ENCODE data around the gene WDR86. TPM values are rescaled to one million over a fixed set of nuclear protein-coding genes. Genes with fewer than 3 reads are reported as not detected.

WDR86 gene
- total RNA-seq, 1 donor from 2014 or later, result 57.0 TPM

DNA sequence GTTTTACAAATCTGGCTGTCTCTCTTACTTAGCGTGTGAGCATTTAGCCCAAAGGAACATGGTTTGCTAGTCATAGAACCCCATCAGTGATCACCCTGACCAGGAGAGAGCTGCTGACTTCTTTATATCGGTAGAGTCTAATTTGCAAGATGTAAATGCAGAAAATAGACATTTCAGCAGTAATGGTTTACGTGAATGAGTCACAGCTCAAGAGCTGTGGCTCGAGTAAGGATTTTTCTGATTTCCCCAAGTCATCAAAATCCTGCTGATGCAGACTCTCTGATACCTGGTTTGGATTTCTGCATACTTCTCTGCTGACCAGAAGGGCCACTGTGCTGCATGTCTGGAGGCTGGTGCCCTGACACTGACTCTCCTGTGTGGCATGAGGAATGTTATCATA lies 42.6 kb downstream of the WDR86 start:
- H3K27ac Mint-ChIP-seq (ENCODE audit: unreplicated experiment), result no peak overlapping the region
- no peak overlapping the region for H3K4me3 Mint-ChIP-seq (ENCODE audit: unreplicated experiment)
- no peak for DNase-seq (ENCODE audit: low spot score)
- H3K36me3 Mint-ChIP-seq (ENCODE audit: low read depth, unreplicated experiment), result peaks cover 15% of the 10 kb centered on the region
- peaks cover 1% of the 10 kb centered on the region for H3K4me1 Mint-ChIP-seq (ENCODE audit: unreplicated experiment)
- no peaks in the 10 kb centered on the region for H3K9me3 Mint-ChIP-seq (ENCODE audit: unreplicated experiment)
- TF ChIP-seq CTCF (IDR thresholded peaks at IDR 0.05; ENCODE audit: unreplicated experiment), result no peak
- H3K27me3 Mint-ChIP-seq (ENCODE audit: unreplicated experiment), result peaks cover 2% of the 10 kb centered on the region

- DNase-seq (ENCODE audit: low spot score), result no peak
- Mint-ChIP-seq H3K4me1 (ENCODE audit: unreplicated experiment) (no peaks in the 10 kb centered on the region), H3K27ac (ENCODE audit: unreplicated experiment) (no peak overlapping the region), H3K4me3 (ENCODE audit: unreplicated experiment) (no peak overlapping the region), H3K36me3 (ENCODE audit: low read depth, unreplicated experiment) (peaks cover 18% of the 10 kb centered on the region), H3K27me3 (ENCODE audit: unreplicated experiment) (peaks cover 2% of the 10 kb centered on the region), H3K9me3 (ENCODE audit: unreplicated experiment) (no peaks in the 10 kb centered on the region)
- TF ChIP-seq CTCF (IDR thresholded peaks at IDR 0.05; ENCODE audit: unreplicated experiment), result no peak
Measured at GRCh38 chr7:151366880-151367222, 43.0 kb downstream of the WDR86 start.

DNA sequence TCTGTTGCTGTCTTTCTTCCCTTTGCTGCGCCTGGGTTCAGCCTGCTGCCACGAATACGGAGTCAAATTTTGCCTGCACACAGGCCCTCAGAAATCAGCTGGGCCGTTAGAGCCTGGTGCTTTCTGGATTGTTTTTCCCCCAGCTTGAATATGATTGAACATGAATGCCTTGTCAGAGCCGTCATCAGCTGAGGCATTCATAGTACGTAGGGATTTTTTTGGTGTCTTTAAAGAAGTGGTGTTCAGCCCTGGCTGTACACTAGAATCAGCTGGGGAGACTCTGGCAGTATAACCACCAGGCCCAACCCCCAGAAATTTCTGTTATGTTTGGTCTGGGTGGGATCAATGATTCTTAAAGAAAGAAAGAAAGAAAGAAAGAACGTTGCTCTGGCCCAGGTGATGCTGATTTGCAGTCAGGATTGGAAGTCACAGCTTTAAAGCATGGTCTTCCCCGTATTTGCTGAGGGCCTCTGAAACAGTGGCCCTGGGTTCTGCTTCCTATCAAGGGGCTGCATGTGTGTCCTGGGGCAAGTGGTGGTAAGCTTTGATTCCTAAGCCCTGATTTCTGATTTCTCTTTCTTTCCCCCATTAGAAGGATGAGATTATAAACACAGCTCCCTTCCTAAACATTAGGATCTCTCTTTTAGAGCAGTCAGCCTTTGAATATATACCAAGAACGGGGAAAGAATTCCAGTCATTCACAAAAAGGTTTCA lies 43.5 kb downstream of the WDR86 start:
- DNase-seq (ENCODE audit: low spot score), result no peak
- no peak overlapping the region for H3K4me3 Mint-ChIP-seq (ENCODE audit: unreplicated experiment)

GRCh38 chr7:151363182-151363581 lies 46.7 kb downstream of the WDR86 start:
- H3K9me3 Mint-ChIP-seq (ENCODE audit: unreplicated experiment), result no peaks in the 10 kb centered on the region
- no peak for DNase-seq (ENCODE audit: low spot score)
- peaks cover 24% of the 10 kb centered on the region for H3K36me3 Mint-ChIP-seq (ENCODE audit: low read depth, unreplicated experiment)
- TF ChIP-seq CTCF (IDR thresholded peaks at IDR 0.05; ENCODE audit: unreplicated experiment), result no peak
- peak overlapping the region; percentile 2 for H3K4me3 Mint-ChIP-seq (ENCODE audit: unreplicated experiment)
- H3K27me3 Mint-ChIP-seq (ENCODE audit: unreplicated experiment), result peaks cover 2% of the 10 kb centered on the region
- no peak overlapping the region for H3K27ac Mint-ChIP-seq (ENCODE audit: unreplicated experiment)
- no peaks in the 10 kb centered on the region for H3K4me1 Mint-ChIP-seq (ENCODE audit: unreplicated experiment)

More for the DNA sequence above, 43.5 kb downstream of the WDR86 start:
- TF ChIP-seq CTCF (IDR thresholded peaks at IDR 0.05; ENCODE audit: unreplicated experiment), result no peak
- Mint-ChIP-seq H3K36me3 (ENCODE audit: low read depth, unreplicated experiment) (peaks cover 18% of the 10 kb centered on the region), H3K27ac (ENCODE audit: unreplicated experiment) (no peak overlapping the region), H3K4me1 (ENCODE audit: unreplicated experiment) (no peaks in the 10 kb centered on the region), H3K9me3 (ENCODE audit: unreplicated experiment) (no peaks in the 10 kb centered on the region), H3K27me3 (ENCODE audit: unreplicated experiment) (peaks cover 2% of the 10 kb centered on the region)

DNA sequence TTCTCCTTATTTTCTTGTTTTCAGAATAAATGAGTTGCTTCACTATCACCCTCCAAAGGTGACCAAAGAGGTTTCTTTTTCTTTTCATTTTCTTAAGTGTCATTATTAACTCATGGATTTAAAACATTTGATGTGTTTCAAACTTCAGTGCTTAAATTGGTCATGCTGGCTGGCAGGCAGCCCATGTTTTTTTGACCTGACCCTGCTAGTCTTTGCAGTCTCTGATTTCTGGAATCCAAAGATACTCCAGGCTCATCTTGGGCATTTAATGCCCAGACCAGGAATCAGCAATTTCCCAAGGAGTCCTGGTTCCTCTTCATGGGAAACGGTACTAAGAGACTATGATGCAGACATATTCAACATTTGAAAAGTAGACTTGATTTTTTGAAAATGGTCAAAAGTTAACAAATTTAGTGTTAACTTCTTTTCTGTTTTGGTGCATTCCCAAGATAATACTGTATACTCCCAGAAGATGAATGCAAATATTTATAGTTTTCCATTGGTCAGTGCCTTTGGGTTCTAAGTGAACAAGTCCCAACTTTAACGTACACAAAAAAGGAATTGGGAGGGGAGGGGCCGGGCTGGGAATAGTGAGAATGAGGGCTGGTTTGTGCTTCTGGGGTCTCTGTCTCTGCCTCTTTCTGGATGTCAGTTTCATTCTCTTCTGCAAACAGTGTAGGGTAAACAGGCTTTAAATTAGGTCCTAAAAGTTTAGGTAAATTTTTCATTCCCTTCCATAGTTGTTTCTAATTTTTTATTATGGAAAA lies 48.5 kb downstream of the WDR86 start:
- DNase-seq (ENCODE audit: low spot score), result no peak
- Mint-ChIP-seq H3K4me1 (ENCODE audit: unreplicated experiment) (no peaks in the 10 kb centered on the region), H3K4me3 (ENCODE audit: unreplicated experiment) (no peak overlapping the region), H3K27me3 (ENCODE audit: unreplicated experiment) (peaks cover 2% of the 10 kb centered on the region), H3K27ac (ENCODE audit: unreplicated experiment) (no peak overlapping the region), H3K36me3 (ENCODE audit: low read depth, unreplicated experiment) (peaks cover 33% of the 10 kb centered on the region), H3K9me3 (ENCODE audit: unreplicated experiment) (no peaks in the 10 kb centered on the region)
- no peak for TF ChIP-seq CTCF (IDR thresholded peaks at IDR 0.05; ENCODE audit: unreplicated experiment)

Measured in endothelial cell (in vitro differentiated cells).